Fibroblast of skin of right biceps (primary cell): Measurements from ENCODE around the gene COL26A1.

Experiments
- DNase-seq: peaks from one replicate; pipeline ENCODE4 v3.0.0-alpha.2; 2013

Gene COL26A1

GRCh38 chr7:101373812-101374614 lies 11.3 kb downstream of the COL26A1 start:
- peak; percentile 15 for DNase-seq

GRCh38 chr7:101374990-101375389 lies 12.3 kb downstream of the COL26A1 start:
- no peak for DNase-seq

DNA sequence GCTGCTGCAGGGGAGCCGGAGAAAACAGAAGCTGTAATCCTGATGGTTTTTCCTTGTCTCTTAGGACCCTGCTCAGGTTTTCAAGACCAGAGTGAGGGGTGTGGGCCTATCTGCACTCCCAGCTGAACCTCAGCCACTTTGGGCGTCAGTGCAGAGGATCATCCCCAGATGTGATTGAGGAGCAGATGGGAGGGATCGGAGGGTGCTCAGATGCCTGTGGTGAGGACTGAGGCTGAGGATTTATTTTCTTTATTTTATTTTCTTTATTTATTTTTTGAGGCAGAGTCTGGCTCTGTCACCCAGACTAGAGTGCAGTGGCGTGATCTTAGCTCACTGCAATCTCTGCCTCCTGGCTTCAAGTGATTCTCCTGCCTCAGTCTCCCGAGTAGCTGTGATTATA lies 13.9 kb downstream of the COL26A1 start:
- no peak for DNase-seq

GRCh38 chr7:101377189-101377736 lies 14.6 kb downstream of the COL26A1 start:
- peak; percentile 59 for DNase-seq

DNA sequence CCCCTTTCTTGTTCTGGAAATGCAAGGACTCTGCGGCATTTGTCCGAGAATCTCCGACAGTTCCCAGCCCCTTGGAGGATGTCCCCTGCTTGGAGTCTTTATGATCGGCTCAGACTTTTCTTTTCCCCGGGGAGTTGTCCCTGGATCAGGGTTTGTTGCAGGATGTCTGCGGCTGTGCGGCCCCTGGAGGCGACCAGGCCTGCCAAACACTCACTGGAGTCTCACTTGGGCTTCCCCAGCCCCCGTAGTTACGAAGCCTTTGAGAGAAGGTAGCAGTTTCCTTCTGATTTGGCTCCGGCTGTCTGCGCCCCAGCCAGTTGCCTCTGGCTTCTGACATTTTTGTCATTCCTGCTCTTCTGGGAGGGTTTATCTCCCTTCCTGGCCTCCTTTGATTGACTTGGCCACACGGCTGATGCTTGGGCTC lies 16.1 kb downstream of the COL26A1 start:
- peak; percentile 82 for DNase-seq

DNA sequence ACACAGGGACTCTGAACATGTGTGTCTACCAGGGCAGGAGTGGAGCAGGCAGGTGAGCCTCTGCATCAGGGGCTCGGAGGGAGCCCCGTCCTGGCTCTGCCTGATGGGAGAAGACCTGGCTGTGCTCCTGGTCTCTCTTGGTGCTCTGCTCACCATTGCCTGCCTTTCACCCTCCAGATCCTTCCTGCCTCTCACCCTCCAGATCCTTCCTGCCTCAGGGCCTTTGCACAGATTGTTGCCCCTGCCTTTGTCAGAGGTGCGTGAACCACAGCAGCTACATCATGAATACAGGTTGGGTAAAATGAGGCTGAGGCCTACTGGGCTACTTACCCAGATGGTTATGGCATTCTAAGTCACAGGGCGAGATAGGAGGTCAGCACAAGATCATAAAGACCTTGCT lies 16.6 kb downstream of the COL26A1 start:
- DNase-seq = no peak

DNA sequence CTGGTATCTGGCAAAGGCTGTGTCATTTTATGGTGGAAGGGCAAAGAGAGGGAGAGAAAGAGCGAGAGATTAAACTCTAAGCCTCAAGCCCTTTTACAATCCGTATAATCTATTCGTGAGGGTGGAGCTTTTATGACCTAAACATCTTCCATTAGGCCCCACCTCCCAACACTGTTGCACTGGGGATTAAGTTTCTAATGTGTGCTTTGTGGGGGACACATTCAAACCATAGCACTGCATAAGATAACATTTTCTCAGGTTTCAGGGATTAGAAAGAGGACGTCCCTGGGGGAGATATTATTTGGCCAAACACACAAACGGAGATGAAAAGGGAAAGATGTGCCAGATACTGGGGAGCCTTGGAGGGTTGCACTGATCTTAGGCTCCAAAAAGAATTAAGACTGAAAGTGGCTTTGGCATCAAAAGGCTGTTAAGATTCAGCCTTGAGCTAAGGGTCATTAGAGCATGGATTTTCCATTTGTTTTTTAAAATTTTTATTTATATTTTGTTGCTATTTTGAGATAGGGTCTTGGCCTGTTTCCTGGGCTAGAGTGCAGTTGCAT lies 19.0 kb downstream of the COL26A1 start:
- DNase-seq = no peak

DNA sequence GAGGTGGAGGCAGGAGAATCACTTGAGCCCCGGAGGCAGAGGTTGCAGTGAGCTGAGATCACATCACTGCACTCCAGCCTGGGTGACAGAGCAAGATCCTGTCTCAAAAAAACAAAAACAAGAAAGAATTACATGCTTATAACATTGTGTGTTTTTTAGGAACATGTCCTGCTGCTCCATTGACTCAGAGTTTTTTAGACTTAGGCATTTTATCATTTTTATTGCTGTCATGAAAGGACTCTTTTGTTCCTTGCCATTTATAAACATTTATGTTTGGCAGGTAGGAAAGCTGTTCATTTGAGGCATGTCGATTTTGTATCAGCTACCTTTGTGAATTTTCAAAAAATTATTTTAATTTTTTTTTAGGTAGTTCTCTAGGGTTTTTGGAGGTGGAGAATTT lies 20.3 kb downstream of the COL26A1 start:
- no peak for DNase-seq

- DNase-seq = no peak
These were observed 23.5 kb downstream of the COL26A1 start for GRCh38 chr7:101386177-101386557.

DNA sequence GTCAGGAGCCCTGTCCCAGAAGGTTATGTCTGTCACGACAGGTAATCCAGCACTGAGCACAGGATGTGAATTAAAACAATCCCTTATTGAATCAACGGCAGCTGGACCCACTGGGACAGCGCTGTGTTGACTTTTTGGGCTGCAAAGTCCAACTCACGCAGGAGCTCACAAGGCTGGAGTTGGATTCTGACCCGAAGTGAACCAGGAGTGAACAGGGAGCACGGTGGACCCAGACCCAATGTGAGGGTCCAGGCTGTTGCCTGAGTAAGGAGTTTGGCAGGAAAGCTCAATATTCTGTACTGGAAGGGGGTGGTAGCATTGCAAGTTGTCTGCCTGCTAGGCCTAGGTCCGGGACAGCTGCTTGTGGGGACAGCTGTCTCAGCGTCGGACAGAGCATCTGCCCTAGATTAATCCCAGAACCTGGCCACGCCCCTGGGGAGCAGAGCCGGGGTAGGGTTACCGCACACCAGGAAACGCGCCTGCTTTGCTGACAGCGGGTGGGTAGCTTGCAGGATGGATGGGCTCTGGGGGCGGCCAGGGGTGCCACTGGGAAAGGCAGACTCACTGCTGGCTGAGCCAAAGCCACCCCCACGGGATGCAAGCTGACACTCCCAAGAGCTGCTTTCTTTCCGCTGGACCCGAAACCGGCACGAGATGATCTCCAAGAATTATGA lies 24.0 kb downstream of the COL26A1 start:
- DNase-seq = peak; percentile 62

DNA sequence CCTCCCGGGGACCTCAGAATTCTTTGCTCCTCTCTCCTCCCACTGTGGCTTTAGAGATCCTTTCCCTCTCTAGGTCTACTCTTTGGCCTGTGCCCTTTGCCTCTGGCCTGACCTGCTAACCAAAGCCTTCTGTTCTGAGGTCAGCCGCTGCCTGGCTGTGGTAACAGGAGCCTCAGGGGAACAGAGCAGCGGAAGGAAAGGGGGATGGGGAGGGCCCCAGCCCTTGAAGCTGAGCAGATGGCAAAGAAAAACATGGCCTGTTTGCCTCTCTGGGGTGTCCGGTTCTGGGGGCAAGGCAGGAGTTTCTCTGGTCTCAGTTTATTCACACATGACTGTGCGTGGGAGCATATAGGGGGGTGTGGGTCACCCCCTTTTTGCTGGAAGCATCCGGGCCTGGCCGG lies 28.2 kb downstream of the COL26A1 start:
- DNase-seq = peak; percentile 18

DNA sequence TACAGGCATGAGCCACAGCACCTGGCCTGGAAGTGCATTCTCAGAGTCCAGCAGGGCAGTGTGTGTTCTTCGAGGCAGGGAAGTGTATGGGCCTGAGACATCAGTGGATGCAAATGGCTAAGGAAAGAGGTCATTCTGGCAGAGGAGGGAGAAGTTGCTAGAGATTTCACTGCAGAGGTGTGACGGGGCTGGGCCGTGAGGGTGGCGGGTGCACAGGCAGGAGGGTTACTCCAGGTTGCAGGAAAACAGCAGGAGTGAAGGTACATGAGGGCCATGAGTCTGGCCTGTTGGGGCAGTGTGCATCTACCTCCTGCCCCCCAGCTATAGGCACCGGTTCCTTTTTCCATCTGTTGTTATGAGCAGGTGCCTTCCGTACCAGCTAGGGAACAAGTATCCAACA lies 29.3 kb downstream of the COL26A1 start:
- no peak for DNase-seq

GRCh38 chr7:101393865-101394264 lies 31.2 kb downstream of the COL26A1 start:
- DNase-seq = no peak

- DNase-seq = no peak
These were observed 32.7 kb downstream of the COL26A1 start for GRCh38 chr7:101395376-101395775.

DNA sequence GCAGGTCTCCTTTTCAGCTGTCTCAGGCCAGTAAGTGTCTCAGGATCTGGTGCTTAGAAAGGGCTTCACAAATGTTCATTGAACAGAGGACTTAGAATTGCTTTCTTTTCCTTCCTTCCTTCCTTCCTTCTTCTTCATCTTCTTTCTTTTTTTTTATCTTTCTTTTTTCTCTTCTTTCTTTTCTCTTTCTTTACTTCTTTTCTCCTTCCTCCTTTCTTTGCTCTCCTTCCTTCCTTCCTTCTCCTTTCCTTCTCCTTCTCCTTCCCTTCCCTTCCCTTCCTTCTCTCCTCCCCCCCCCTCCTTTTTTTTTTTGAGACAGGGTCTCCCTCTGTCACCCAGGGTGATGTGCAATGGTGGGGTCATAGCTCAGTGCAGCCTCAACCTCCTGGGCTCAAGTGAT lies 34.6 kb downstream of the COL26A1 start:
- DNase-seq = no peak

- no peak for DNase-seq
These were observed 35.2 kb downstream of the COL26A1 start for GRCh38 chr7:101397770-101398324.

GRCh38 chr7:101398396-101399289 lies 36.0 kb downstream of the COL26A1 start:
- DNase-seq = no peak

DNA sequence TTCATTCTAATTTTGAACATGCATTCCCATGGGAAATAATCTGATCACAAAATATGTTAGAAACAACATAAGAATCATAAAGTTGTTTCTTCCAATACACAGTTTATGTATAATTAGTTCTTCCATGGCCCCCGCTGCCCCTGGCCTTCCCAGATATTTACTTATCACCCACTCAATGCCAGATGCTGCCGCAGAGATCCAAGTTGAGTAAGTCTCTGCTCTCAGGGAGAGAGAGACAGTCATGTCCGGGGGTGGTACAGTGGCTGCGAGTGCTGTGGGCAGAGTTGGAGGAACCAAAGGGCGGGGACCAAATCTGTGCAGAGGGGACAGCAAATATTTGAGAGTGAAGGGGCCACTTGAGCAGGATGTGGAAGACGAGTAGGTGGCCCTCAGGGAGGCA lies 37.1 kb downstream of the COL26A1 start:
- peak; percentile 13 for DNase-seq

GRCh38 chr7:101400751-101401150 lies 38.1 kb downstream of the COL26A1 start:
- no peak for DNase-seq

GRCh38 chr7:101401390-101402080 lies 38.9 kb downstream of the COL26A1 start:
- DNase-seq = no peak

GRCh38 chr7:101402081-101402779 lies 39.6 kb downstream of the COL26A1 start:
- DNase-seq = peak; percentile 90
